Upper lobe of right lung (tissue), 1 donor: Measurements from ENCODE around the gene ACOXL. TPM values are rescaled to one million over a fixed set of nuclear protein-coding genes. Genes with fewer than 3 reads are reported as not detected.

Experiments
- ATAC-seq: fragments of 200-7000 bp; cut with Tn5 transposase; one replicate; pipeline ENCODE4 v1.9.1; 2020; ENCODE audit warnings: mild to moderate bottlenecking, moderate library complexity
- DNase-seq: peaks from one replicate; pipeline ENCODE4 v3.0.0-alpha.2; 2020
- H3K27ac ChIP-seq: fragments of 200-600 bp; one replicate; pipeline ENCODE4 v1.8.0; 2022
- H3K27me3 ChIP-seq: fragments of 200-600 bp; one replicate; pipeline ENCODE4 v1.8.0; 2022; ENCODE audit warnings: mild to moderate bottlenecking
- H3K36me3 ChIP-seq: fragments of 200-600 bp; one replicate; pipeline ENCODE4 v1.8.0; 2022
- H3K4me1 ChIP-seq: fragments of 200-600 bp; one replicate; pipeline ENCODE4 v1.8.0; 2022
- H3K4me3 ChIP-seq: fragments of 200-600 bp; one replicate; pipeline ENCODE4 v1.8.0; 2022; ENCODE audit warnings: mild to moderate bottlenecking
- H3K9me3 ChIP-seq: fragments of 200-600 bp; one replicate; pipeline ENCODE4 v1.8.0; 2022
- intact Hi-C: fragments of 100-400 bp; cut with DNase I; formaldehyde crosslinking; loops from one replicate; pipeline ENCODE4 v1.11.0; 2022
- total RNA-seq: library from RNA; stranded (reverse); fragmentation: NEBNext Ultra II Directional; extraction: Animal tissue kit (Norgen Biotek cat#: 25700); gene quantifications from one replicate; pipeline ENCODE4 v1.2.1, GENCODE V29; 2021
- TF ChIP-seq, protein P1 (sequence below): fragments of 200-600 bp; IDR thresholded peaks from one replicate; pipeline ENCODE4 v1.8.0; 2022; ENCODE audit warnings: antibody characterized with exemption
- donor health status: DM: no; HTN: yes; CAD: no; lungs with severe emphysema.

Gene ACOXL
- total RNA-seq, 1 donor from 2014 or later: 47.5 TPM

GRCh38 chr2:110858993-110859701 lies 126.8 kb downstream of the ACOXL start:
- no peak overlapping the region for H3K4me3 ChIP-seq
- ATAC-seq (no peak), DNase-seq (no peak)
- H3K36me3 ChIP-seq: no peaks in the 10 kb centered on the region
- intact Hi-C loops: no loop called here
- TF ChIP-seq, protein P1, sequence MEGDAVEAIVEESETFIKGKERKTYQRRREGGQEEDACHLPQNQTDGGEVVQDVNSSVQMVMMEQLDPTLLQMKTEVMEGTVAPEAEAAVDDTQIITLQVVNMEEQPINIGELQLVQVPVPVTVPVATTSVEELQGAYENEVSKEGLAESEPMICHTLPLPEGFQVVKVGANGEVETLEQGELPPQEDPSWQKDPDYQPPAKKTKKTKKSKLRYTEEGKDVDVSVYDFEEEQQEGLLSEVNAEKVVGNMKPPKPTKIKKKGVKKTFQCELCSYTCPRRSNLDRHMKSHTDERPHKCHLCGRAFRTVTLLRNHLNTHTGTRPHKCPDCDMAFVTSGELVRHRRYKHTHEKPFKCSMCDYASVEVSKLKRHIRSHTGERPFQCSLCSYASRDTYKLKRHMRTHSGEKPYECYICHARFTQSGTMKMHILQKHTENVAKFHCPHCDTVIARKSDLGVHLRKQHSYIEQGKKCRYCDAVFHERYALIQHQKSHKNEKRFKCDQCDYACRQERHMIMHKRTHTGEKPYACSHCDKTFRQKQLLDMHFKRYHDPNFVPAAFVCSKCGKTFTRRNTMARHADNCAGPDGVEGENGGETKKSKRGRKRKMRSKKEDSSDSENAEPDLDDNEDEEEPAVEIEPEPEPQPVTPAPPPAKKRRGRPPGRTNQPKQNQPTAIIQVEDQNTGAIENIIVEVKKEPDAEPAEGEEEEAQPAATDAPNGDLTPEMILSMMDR: no peak
- H3K9me3 ChIP-seq: no peaks in the 10 kb centered on the region
- no peaks in the 10 kb centered on the region for H3K27me3 ChIP-seq
- H3K27ac ChIP-seq: no peak overlapping the region
- H3K4me1 ChIP-seq: no peaks in the 10 kb centered on the region

DNA sequence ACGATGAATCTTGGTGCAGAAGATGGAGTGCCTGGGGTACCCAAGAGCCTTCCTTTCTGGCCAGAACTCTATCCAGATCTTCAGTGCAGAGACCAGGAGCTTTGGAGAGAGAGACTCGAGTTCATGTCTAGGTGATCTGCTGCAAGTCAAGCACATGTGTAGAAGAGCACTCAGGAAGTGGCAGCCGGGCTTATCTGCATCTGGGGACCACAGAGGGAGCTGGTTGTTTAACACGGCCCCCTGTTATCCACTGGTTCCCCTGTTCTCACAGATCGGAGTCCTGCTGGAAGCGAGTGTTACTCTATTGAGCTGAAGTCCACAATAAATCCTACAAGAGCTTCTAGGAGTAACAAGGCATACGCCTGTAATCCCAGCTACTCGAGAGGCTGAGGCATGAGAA lies 128.3 kb downstream of the ACOXL start:
- no peaks in the 10 kb centered on the region for H3K36me3 ChIP-seq
- no peak overlapping the region for H3K27ac ChIP-seq
- TF ChIP-seq, protein P1: no peak
- no peak for ATAC-seq
- intact Hi-C loops: no loop called here
- no peaks in the 10 kb centered on the region for H3K9me3 ChIP-seq
- H3K4me1 ChIP-seq: no peaks in the 10 kb centered on the region
- no peak overlapping the region for H3K4me3 ChIP-seq
- no peaks in the 10 kb centered on the region for H3K27me3 ChIP-seq
- DNase-seq: no peak

GRCh38 chr2:110861616-110862260 lies 129.4 kb downstream of the ACOXL start:
- ATAC-seq (no peak), DNase-seq (no peak)
- Histone ChIP-seq H3K4me3 (no peak overlapping the region), H3K36me3 (no peaks in the 10 kb centered on the region), H3K27me3 (no peaks in the 10 kb centered on the region), H3K9me3 (no peaks in the 10 kb centered on the region), H3K4me1 (no peaks in the 10 kb centered on the region), H3K27ac (no peak overlapping the region)
- TF ChIP-seq, protein P1: no peak
- intact Hi-C loops: no loop called here

DNA sequence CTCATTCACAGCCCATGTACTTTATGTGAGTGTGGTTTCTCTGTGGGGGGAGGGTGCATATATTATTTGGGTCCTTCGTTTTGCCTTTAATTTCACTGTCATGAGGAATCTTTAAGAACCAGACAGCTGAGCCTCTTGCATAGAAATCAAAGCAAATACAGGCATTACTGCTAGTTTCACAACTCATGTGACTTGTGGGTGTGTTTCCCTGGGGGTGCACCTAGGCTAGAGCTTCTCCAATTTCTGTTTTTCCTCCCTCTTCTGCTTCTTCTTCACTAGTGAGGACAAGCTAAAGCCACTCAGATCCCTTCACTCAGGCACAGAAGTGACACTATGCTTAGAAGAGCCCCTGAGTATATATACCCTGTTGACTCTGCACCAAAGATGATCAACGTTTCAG lies 131.4 kb downstream of the ACOXL start:
- no peaks in the 10 kb centered on the region for H3K4me1 ChIP-seq
- H3K36me3 ChIP-seq: no peaks in the 10 kb centered on the region
- intact Hi-C loops: no loop called here

GRCh38 chr2:110864176-110864575 lies 131.8 kb downstream of the ACOXL start:
- no peaks in the 10 kb centered on the region for H3K9me3 ChIP-seq
- intact Hi-C loops: no loop called here
- no peaks in the 10 kb centered on the region for H3K27me3 ChIP-seq
- no peak for ATAC-seq
- TF ChIP-seq, protein P1: no peak
- H3K4me3 ChIP-seq: no peak overlapping the region
- DNase-seq: no peak
- no peaks in the 10 kb centered on the region for H3K4me1 ChIP-seq
- no peaks in the 10 kb centered on the region for H3K36me3 ChIP-seq
- H3K27ac ChIP-seq: no peak overlapping the region

More for the DNA sequence above, 131.4 kb downstream of the ACOXL start:
- TF ChIP-seq, protein P1: no peak
- Histone ChIP-seq H3K27ac (no peak overlapping the region), H3K9me3 (no peaks in the 10 kb centered on the region), H3K4me3 (no peak overlapping the region), H3K27me3 (no peaks in the 10 kb centered on the region)
- no peak for DNase-seq
- ATAC-seq: no peak
